A673 (cell line): ENCODE results near the gene OR10A7. TPM values are rescaled to one million over a fixed set of nuclear protein-coding genes. Genes with fewer than 3 reads are reported as not detected.
"Not testable (repeated sequence)": the region's sequence is repeated elsewhere in the genome, so short reads cannot be mapped to it uniquely, and the experiment has no call there.

ENCODE experiments used
- Bru-seq: library from RNA; stranded (reverse); fragments of 400-500 nt; gene quantifications from one replicate; lab custom pipeline; 2021; lab: Mats Ljungman, UMichigan
- BruChase-seq, 2 experiments: library from RNA; stranded (reverse); fragments of 400-500 nt; gene quantifications; one replicate each; lab custom pipeline; 2021; lab: Mats Ljungman, UMichigan
- BruUV-seq: library from RNA; stranded (reverse); fragments of 400-500 nt; replicated peaks from 2 replicates; lab custom pipeline; 2021; lab: Mats Ljungman, UMichigan
- CTCF ChIA-PET: fragments of 300-600 bp; sonication (Branson Sonifier 250); formaldehyde crosslinking; loops from one replicate; lab custom pipeline; 2022; ENCODE audit warnings: antibody characterized with exemption; lab: Charles Lee
- POLR2A ChIA-PET: fragments of 300-600 bp; sonication (Branson Sonifier 250); formaldehyde crosslinking; loops from one replicate; lab custom pipeline; 2022; ENCODE audit warnings: antibody characterized with exemption; ENCODE audit not compliant: low non-redundant PET; lab: Charles Lee
- DNase-seq: peaks from one replicate; pipeline ENCODE4 v3.0.0-alpha.2; 2015; ENCODE audit warnings: low spot score
- H3K27ac ChIP-seq: fragments of 200-600 bp; sonication (generic); 2 replicates; pipeline ENCODE4 v1.5.1; 2016; ENCODE audit warnings: mixed run types, low read depth, mild to moderate bottlenecking, mixed read lengths, antibody characterized with exemption, low read length; ENCODE audit not compliant: poor library complexity, severe bottlenecking
- H3K27me3 ChIP-seq: fragments of 200-600 bp; sonication (generic); replicated peaks from 2 replicates; pipeline ENCODE4 v1.6.1; 2017; ENCODE audit warnings: mixed run types, low read depth, mild to moderate bottlenecking, mixed read lengths, antibody characterized with exemption, low read length; ENCODE audit not compliant: insufficient read depth, poor library complexity
- H3K36me3 ChIP-seq: fragments of 200-600 bp; sonication (generic); 2 replicates; pipeline ENCODE4 v1.6.1; 2016; ENCODE audit warnings: mixed run types, mild to moderate bottlenecking, mixed read lengths, antibody characterized with exemption, low read length; ENCODE audit not compliant: insufficient read depth, poor library complexity, severe bottlenecking
- H3K4me1 ChIP-seq: fragments of 200-600 bp; sonication (generic); 2 replicates; pipeline ENCODE4 v1.6.1; 2017; ENCODE audit warnings: mixed run types, mild to moderate bottlenecking, mixed read lengths, antibody characterized with exemption, low read length; ENCODE audit not compliant: insufficient read depth, poor library complexity, severe bottlenecking
- H3K4me3 ChIP-seq: fragments of 200-600 bp; sonication (generic); 2 replicates; pipeline ENCODE4 v1.5.1; 2016; ENCODE audit warnings: low read depth, mixed run types, mild to moderate bottlenecking, mixed read lengths, low read length; ENCODE audit not compliant: poor library complexity, severe bottlenecking
- H3K9me3 ChIP-seq: fragments of 200-600 bp; sonication (generic); 2 replicates; pipeline ENCODE4 v1.6.1; 2016; ENCODE audit warnings: mixed run types, low read depth, mild to moderate bottlenecking, mixed read lengths, antibody characterized with exemption, low read length; ENCODE audit not compliant: poor library complexity, severe bottlenecking
- EZH2 ChIP-seq: fragments of 200-600 bp; sonication (generic); IDR thresholded peaks from 2 replicates; pipeline ENCODE4 v1.6.1; 2017; ENCODE audit warnings: borderline replicate concordance, low read depth, mild to moderate bottlenecking, mixed read lengths, antibody characterized with exemption, low read length; ENCODE audit not compliant: poor library complexity, severe bottlenecking
- intact Hi-C: fragments of 100-400 bp; cut with micrococcal nuclease; formaldehyde crosslinking; loops from one replicate; pipeline ENCODE4 v1.10.0; 2022; ENCODE audit not compliant: unreplicated experiment
- long read RNA-seq: library from polyadenylated mRNA; stranded (forward); transcript quantifications from one replicate; pipeline ENCODE4 v2.0.0, GENCODE V29; 2022
- total RNA-seq: library from RNA; stranded (reverse); gene quantifications from 2 replicates; pipeline ENCODE4 v1.2.3, GENCODE V29; 2021
- TF ChIP-seq, protein P1 (sequence below): fragments of 300-800, 200-600 bp; sonication (generic); conservative IDR thresholded peaks from 2 replicates; pipeline ENCODE4 v1.5.1; 2017; ENCODE audit warnings: low read depth, mild to moderate bottlenecking, antibody characterized with exemption, low read length, moderate library complexity, mixed read lengths

OR10A7 gene, protein sequence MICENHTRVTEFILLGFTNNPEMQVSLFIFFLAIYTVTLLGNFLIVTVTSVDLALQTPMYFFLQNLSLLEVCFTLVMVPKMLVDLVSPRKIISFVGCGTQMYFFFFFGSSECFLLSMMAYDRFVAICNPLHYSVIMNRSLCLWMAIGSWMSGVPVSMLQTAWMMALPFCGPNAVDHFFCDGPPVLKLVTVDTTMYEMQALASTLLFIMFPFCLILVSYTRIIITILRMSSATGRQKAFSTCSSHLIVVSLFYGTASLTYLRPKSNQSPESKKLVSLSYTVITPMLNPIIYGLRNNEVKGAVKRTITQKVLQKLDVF
- not detected in 2 replicates for total RNA-seq
- Bru-seq, nascent RNA: not detected
- BruChase-seq, experiment 1, labeled RNA remaining after a 2-hour chase: not detected
- not detected for BruChase-seq, experiment 2, labeled RNA remaining after a 6-hour chase
- long read RNA-seq: 0 reads

DNA sequence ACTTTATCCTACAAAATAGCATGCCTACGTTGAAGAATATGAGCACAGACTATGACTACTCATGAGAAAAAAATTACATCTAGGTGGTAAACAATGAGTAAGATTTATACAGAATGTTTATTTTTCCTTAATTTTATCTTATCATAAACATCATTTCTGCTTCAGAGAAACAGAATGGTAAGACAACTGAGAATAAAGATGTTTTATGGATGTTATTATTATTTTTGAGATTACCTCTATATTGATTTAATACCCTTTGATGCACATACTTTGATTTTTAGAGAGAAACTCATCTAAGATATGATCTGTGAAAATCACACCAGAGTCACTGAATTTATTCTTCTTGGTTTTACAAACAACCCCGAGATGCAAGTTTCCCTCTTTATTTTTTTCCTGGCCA is at the start of gene OR10A7:
Gene OR10A7 (plus strand): TSS at position 301 of the 400 bp plus-strand sequence. CDS start 0 bp downstream, at position 301.
- no TSS peak for BruUV-seq
- Histone ChIP-seq H3K9me3 (no peaks in the 10 kb centered on the region), H3K27ac (no peak within 1 kb of the TSS), H3K4me1 (no peaks in the 10 kb centered on the region), H3K4me3 (no peak within 1 kb of the TSS), H3K36me3 (no peaks in the 10 kb centered on the region), H3K27me3 (peaks cover 18% of the 10 kb centered on the region)
- ChIA-PET CTCF (no interaction called here), POLR2A (no interaction called here)
- no peak for DNase-seq
- intact Hi-C loops: no loop called here
- TF ChIP-seq, protein P1, sequence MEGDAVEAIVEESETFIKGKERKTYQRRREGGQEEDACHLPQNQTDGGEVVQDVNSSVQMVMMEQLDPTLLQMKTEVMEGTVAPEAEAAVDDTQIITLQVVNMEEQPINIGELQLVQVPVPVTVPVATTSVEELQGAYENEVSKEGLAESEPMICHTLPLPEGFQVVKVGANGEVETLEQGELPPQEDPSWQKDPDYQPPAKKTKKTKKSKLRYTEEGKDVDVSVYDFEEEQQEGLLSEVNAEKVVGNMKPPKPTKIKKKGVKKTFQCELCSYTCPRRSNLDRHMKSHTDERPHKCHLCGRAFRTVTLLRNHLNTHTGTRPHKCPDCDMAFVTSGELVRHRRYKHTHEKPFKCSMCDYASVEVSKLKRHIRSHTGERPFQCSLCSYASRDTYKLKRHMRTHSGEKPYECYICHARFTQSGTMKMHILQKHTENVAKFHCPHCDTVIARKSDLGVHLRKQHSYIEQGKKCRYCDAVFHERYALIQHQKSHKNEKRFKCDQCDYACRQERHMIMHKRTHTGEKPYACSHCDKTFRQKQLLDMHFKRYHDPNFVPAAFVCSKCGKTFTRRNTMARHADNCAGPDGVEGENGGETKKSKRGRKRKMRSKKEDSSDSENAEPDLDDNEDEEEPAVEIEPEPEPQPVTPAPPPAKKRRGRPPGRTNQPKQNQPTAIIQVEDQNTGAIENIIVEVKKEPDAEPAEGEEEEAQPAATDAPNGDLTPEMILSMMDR: no peak
- TF ChIP-seq EZH2: no peak

DNA sequence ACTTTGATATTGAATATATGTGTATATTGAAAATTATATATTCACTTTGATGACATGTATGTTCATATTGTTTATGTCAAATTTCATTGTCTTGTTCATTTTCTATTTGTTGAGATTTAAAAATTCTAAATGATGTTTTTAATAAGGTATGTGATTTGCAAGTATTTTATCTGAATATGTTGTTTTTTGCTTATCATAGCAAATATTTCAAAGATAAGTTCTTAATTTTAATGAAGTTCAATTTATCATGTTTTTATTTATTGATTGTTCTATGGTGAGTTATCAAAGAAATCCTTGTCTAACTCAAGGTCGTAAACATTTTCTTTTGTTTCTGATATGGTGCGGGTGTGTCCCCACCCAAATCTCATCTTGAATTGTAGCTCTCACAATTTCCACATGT is 49.4 kb upstream of the OR10A7 start:
- no peaks in the 10 kb centered on the region for H3K36me3 ChIP-seq
- CTCF ChIA-PET: no interaction called here
- no peak overlapping the region for H3K27ac ChIP-seq
- intact Hi-C loops: no loop called here
- POLR2A ChIA-PET: no interaction called here
- H3K27me3 ChIP-seq: peaks cover 2% of the 10 kb centered on the region
- no peak for TF ChIP-seq EZH2
- no peaks in the 10 kb centered on the region for H3K4me1 ChIP-seq
- H3K4me3 ChIP-seq: no peak overlapping the region
- DNase-seq: no peak
- no peaks in the 10 kb centered on the region for H3K9me3 ChIP-seq
- no TSS peak for BruUV-seq

DNA sequence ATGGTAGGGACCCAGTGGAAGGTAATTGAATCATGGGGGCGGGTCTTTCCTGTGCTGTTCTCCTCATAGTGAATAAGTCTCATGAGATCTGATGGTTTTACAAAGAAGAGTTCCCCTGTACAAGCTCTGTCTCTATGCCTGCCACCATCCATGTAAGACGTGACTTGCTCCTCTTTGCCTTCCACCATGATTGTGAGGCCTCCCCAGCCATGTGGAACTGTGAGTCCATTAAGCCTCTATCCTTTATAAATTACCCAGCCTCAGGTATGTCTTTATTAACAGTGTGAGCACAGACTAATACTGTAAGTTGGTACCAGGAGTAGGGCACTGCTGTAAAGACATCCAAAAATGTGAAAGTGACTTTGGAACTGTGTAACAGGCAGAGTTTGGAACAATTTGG is 49.0 kb upstream of the OR10A7 start:
- intact Hi-C loops: not testable (repeated sequence)

GRCh38 chr12:55172686-55173085 is 48.1 kb upstream of the OR10A7 start:
- H3K27me3 ChIP-seq: peaks cover 14% of the 10 kb centered on the region
- H3K4me3 ChIP-seq: no peak overlapping the region
- POLR2A ChIA-PET: no interaction called here
- no peaks in the 10 kb centered on the region for H3K36me3 ChIP-seq
- TF ChIP-seq EZH2: no peak
- TF ChIP-seq, protein P1: no peak
- no peaks in the 10 kb centered on the region for H3K4me1 ChIP-seq
- intact Hi-C loops: no loop called here
- no peak overlapping the region for H3K27ac ChIP-seq
- BruUV-seq: no TSS peak
- CTCF ChIA-PET: no interaction called here
- no peaks in the 10 kb centered on the region for H3K9me3 ChIP-seq
- no peak for DNase-seq

More for the DNA sequence above, 49.0 kb upstream of the OR10A7 start:
- H3K27ac ChIP-seq, H3K4me1 ChIP-seq, H3K36me3 ChIP-seq, H3K27me3 ChIP-seq, BruUV-seq, DNase-seq, POLR2A ChIA-PET, H3K9me3 ChIP-seq, H3K4me3 ChIP-seq, CTCF ChIA-PET: not testable (repeated sequence)
